Mesenteric fat pad (tissue), 1 donor: ENCODE measurements around the gene BANP. TPM values are rescaled to one million over a fixed set of nuclear protein-coding genes. Genes with fewer than 3 reads are reported as not detected.
"Not testable (repeated sequence)": the region's sequence is repeated elsewhere in the genome, so short reads cannot be mapped to it uniquely, and the experiment has no call there.

Experiments
- DNase-seq: peaks from one replicate; pipeline ENCODE4 v3.0.0-alpha.2; 2020; ENCODE audit warnings: low spot score
- total RNA-seq: library from RNA; stranded (reverse); fragmentation: NEBNext Ultra II Directional; extraction: Animal tissue kit (Norgen Biotek cat#: 25700); gene quantifications from one replicate; pipeline ENCODE4 v1.2.1, GENCODE V29; 2021
- donor health status: DM: yes; HTN: yes; CAD: no.

BANP gene
- total RNA-seq, 1 donor from 2014 or later = 28.8 TPM

DNA sequence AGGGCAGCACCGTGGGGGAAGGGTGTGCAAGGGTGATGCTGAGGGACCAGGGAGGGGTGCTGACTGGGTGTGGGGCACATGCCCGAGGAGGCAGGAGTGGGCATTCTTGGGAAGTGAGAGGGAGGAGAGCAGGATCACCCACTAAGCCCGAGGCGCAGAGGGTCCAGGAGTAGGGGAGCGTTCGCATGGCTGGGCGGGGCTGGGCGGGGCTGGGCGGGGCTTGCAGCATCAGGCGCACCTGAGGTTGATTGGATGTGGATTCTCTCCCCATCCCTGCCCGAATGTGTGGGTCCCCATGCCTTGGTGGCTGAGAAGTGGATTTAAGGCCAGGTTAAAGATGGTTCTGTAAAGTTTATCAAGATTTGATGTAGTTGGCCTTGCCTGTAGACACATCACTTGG lies 14.2 kb downstream of the BANP start:
- no peak for DNase-seq

DNA sequence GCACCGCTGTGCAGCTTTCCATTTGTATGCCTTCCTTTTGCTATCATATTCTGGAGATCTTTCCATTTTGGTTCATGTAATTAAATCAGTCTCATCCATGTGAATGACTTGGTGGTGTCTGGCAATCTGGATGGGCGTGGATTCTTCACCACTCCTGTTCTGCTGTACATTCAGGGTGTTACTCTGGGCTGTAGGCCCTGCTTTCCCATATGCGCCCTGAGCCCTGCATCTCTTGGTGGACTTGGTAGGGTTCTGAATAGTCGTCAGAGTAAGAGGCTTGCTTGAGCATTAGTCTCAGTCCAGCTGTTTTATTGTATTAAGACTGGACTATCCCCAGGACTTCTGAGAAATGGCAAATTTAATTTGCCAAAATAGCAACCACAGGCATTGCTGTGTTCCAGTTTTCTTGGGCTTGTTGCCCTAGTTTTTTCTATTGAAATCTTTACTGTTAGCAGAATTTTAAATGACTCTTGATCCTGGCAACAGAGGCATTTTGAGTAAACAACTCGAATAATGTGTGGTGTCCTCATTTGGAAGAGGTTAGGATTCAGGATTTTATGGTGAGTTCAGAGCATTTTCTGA lies 14.9 kb downstream of the BANP start:
- DNase-seq = no peak

DNA sequence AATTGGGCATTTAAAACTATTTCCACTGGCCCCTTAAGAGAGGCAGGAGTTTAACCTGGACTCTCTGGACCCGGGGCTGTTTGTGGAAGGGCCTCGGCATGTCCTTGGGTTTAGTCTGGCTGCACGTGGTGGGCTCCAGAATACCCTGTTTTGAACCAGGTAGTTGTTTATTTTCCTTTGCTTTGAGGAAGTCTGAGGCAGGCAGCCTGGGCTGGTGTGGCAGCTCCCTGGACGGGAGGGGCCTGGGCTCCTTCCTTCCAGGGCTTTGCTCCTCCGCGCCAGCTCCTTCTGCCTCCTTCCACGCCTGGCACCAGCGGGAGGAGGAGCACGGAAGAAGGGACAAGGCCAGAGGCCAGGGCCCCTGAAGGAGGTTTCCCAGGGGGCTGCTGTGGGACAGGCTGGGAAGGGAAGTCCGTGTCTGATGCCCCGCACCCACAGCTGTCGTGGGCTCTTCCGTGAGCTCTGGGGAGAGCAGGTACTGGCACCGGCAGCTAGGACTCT lies 15.5 kb downstream of the BANP start:
- no peak for DNase-seq

DNA sequence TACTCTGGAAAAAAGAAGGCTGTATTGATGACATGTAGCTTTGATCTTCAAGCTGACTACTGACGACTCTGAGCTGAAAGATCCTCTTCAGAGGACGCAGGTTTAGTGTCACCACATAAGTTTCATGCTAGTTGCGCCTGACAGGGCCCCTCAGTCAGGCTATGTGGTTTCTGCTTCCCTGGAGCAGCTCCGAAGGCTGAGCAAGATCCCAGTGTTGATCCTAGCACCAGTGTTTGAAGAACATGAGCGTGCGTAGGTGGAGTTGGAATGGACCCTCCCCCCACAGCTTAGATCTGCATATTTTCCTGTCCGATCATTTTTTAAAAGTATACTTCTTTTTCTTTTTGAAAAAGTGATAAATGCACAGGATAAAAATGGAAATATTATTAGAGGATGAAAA lies 17.3 kb downstream of the BANP start:
- DNase-seq = no peak

DNA sequence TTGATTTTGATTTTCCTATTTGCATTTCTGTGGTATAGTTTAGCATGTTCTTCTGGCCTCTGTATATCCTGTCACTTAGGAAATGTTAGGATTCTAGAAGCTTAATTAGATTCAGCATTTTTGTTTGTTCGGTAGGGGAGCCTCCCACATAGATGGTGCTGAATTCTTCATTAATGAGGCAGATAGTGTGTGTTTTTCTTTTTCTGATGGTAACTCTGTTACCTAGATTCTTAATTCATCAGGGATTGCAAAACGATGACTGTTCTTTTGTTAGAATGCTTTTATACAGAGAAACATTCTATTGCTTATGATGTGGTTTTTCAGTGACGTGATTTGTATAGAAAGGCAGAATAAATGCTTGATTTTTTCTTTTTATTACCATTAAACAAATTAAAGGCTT lies 19.0 kb downstream of the BANP start:
- DNase-seq = no peak

DNA sequence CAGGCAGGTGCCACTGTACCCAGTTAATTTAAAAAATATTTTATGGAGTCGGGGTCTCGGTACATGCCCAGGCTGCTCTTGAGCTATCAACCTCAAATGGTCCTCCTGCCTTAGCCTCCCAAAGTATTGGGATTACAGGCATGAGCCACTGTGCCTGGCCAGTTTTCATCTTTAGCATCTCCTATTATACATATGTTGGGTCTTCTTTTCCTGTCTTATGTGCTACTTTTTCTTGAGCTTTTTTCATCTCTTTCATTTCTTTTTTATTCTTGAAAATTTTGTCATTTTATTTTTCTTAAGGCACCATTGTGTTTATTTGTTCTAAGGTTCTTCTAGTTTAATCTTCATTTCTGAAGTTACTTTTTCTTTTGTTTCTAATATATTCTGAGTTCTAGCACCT lies 20.7 kb downstream of the BANP start:
- no peak for DNase-seq

DNA sequence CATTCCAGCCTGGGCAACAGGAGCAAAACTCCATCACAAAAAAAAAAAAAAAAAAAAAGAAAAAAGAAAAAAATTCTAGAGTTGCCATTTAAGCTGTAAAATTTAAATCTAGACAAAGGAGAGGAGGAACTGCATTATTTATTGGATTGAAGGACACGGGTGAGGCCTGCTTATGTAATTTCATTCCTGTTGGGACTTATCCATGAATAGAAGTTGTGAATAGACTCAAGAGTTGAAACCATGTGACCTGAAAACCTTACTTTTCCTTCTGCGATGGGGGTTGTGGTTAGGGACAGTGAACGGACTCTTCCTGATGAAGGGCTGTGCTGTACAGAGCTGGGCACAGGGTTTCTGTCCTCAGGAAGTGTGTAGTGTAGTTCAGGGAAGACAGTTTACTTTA lies 22.5 kb downstream of the BANP start:
- DNase-seq = no peak

DNA sequence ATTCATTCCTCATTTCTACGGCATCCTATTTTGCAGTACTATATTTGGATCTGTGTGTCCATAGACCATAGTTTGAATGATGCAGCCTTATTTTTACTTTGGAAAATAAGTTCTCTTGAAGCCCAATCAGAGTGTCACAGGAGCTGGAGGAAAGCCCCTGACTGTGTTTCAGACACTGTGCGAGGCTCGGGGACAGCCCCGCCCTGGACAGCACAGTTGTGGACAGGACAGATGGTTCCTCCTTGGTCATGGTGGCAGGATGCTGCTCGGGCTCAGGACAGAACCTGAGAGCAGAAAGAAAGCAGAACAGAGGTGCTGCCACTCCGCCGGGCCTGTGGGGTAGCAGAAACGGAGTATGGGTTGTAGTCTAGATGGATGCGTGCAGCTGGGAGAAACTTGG lies 22.9 kb downstream of the BANP start:
- no peak for DNase-seq

DNA sequence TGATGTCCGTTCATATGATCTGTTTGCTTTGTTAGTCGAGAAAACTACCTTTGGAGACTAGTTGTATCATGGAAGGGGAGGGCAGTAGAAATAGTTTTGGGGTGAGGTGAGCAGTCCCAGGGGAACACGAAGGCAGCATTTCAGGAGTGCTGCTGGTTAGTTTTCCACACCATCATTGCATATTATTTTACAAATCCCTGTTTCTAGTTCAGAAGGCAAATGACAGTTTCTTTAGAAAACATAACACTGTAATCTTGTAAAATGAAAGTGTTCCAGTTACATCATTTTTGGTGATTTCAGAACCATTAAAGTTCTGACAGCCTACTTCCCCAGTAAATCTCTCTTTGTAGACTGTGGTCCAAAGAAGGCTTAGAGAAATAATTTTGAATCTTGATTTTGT lies 25.4 kb downstream of the BANP start:
- DNase-seq = no peak

DNA sequence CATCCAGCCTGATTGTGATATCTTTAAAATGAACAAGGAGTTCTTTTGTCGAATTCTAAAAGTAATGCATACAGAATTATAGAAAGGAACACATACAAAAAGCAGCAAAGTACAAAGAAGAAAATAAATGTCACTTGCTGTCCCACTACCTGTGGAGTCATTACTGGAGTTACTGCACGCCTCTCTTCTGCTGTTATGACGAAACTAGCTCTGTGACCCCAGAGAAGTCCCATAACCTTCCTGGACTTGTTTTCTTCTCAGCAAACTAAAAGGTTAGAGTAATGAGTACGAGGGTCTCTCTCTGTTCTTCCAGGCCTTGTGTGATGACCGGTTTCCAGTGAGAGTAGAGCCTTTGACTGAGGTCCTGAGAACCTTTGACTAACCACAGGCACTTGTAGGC lies 26.9 kb downstream of the BANP start:
- DNase-seq = no peak

DNA sequence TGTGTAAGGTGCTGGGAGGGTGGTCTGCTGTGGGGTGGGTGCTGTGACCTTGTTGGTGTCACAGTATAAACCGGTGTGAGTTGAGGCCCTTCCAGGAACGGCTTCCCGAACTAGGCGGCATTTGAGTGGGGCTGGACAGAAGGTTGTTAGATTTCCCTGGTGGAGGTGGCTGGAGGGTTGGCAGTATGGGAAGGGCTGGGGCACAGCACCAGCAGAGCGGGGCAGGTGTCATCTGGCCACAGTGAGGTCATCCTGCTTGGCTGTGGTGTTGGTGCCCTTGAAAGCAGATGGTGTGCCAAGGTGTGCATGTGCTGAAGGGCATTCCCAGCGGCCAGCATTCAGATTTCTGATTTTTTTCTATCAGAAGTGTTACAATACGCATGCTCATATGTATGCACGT lies 28.1 kb downstream of the BANP start:
- DNase-seq = no peak

DNA sequence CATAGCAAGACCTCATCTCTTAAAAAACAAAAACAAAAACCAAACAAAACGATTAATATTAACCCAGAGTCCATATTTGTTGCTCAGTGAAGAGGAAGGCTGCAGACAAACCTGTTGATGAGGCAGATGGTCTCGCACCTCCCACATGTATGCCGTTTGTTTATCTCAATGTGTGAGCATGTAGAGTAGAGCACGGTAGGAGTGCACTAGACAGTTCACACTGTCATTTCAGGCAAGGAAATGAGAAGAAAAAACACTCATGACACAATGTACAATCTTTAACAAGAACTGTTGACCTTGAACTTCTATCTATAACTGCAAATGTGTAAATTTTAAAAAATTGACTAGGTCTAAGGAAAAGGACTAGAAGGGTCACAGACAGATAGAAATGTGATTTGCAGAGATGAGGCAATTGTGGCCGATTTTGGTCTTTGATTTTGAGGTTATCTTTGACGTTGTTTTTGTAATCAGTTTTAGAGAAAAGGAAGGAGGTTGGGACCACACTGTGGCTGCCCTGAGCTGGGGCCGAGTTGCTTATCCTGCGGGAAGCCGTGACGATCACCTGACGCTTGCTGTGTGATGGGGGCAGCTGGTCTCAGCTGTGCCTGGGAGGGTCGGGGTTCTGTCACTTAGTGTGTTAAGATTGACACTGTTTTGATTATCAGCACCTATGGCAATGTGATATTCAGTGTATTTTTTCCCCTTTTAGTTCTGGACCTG lies 28.8 kb downstream of the BANP start:
- not testable (repeated sequence) for DNase-seq

DNA sequence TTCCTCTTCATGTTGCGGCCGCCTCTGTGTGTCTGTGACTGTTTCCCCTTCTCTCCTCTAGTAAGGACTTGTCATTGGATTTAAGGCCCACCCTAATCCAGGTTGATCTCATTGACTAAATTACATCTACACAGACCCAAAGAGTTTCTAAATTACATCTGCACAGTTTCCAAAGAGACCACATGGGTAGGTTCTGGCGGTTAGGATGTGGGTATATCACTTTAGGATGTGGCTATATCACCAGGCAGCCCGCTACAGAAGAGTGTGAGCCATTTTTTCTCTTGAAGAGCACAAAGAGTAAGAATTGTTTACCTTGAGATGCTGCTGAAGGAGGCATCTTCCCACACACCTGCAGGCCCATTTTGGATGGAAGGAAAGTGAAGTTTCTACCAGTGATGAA lies 30.1 kb downstream of the BANP start:
- not testable (repeated sequence) for DNase-seq

DNA sequence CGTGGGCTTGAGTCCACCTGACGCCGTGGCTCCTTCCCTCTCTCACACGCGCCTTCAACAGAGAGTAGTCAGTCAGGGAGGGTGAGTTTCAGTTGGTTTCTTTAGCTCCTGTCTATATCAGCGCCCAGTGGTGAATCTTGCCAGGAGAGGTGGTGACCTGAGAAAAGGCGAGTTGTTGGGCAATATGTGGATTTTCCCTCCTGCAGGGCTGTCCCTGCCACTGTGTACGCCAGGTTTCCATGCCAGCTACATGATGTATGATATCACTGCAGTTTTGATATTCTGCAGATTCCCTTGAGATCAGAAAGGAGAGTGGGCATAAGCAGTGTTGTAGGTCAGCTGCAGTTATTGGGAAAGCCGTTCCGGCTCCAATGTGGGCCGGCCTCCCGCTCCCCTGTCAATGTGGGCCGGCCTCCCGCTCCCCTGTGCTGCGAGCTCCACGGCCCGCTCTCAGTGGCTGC lies 31.4 kb downstream of the BANP start:
- DNase-seq = no peak

DNA sequence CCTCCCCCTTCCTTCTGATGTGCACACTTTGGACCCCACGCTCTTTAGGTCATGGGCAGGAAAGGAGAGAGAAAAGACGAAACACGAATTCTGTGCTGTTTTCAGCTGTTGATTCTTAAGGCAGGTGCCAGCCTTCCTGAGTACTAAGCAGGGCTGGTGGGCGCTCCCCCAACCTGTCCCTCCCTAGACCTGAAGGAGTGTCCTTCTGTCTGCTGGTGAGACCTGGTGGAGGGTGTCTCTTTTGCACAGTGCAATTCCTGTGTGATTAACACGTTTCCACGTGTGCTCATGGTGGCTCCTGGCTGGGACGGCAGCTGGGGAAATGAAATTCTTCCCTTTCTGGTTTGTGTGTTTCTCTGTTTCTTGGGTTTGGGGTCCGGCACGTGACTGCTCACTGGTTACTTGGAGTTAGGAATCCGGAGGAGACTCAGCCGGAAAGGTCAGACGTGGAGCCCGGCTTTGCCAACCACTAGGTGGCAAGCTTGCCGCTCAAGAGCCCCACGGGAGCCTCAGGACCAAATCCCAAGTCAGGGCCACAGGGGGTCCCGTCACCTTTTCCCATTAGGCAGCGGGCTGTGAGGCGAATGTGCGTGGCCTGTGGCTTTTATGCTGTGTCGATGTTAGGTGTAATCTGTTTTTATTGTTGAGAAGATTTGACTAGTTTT lies 32.0 kb downstream of the BANP start:
- DNase-seq = not testable (repeated sequence)

DNA sequence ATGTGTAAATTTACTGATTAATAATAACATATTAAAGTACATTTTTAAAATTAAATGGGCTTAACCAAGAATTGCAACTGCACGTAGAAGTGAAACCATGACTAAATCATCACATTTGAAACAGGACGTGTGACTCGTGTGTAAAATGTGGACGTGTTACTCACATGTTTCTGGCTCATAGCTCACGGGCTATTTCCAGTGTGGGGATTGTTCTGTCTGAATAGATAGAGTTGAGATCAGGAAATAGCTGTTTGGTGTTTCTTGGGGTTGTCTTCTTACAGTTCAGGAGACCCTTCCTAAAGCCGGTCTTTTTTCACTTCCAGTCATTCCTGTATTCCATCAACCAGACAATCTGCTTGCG lies 32.5 kb downstream of the BANP start:
- not testable (repeated sequence) for DNase-seq

DNA sequence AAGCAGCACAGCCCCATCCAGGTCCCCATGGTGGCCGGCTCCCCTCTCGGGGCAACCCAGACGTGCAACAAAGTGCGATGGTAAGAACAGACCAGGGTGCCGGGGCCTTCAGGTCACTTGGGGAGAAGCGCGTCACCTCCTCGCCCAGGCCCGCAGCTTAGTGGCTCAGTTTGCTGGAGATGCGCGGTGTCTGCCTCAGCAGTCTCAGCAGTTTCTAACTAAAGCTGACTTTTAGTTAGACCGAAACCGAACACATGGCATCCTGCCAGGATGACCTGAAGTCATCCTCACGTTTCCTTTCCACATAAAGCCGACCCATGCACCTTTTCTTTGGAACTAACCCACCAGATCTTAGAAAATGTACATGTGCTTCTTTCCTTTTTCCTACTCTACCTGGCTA lies 32.9 kb downstream of the BANP start:
- not testable (repeated sequence) for DNase-seq

DNA sequence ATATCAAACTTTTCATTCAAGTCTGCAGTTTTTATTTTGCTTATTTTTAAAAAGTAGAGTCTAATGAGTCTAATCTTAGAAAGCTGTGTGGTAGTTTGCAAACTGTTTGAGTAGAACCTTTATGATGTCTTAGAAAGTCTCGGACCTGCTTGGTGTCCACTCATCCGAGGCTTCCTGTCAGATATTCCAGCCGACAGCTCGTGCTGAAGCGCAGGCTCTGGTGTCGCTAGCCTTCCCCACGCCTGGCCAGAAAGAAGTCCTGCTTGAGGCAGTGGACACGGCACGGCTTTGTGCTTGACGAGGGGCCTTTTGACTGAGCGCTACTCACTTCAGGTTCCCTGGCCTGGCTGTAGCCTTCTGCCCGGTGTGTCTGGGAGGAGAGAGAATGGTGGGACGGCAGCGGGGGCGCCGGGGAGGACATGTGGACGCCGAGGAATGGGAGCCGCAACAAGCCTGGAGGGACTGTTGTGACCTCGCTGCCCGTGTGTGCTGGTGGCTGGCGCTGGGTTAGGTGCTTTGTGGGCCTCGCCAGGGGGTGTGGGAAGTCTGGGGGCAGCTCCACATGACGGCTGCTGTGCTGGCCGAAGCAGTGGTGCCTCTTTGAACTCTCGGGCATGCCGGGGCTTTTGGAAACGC lies 33.5 kb downstream of the BANP start:
- DNase-seq = no peak

DNA sequence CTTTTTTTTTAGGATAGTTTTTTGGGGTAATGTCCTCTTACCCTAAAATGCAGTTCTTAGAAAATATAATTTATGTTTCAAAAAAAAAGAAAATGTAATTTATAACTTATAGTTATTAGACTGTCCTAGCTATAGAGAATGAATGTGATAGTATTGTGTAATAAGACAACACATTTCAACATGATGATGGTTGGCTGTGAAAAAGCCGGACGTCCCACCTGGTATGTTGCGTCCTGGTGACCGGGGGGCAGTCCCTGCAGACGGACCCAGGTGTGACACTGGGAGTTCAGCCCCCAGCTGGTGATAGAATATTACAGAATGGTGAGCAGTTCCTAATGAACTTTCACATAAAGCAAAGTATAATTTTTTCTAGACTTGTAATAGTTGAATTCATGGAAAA lies 34.3 kb downstream of the BANP start:
- DNase-seq = not testable (repeated sequence)

DNA sequence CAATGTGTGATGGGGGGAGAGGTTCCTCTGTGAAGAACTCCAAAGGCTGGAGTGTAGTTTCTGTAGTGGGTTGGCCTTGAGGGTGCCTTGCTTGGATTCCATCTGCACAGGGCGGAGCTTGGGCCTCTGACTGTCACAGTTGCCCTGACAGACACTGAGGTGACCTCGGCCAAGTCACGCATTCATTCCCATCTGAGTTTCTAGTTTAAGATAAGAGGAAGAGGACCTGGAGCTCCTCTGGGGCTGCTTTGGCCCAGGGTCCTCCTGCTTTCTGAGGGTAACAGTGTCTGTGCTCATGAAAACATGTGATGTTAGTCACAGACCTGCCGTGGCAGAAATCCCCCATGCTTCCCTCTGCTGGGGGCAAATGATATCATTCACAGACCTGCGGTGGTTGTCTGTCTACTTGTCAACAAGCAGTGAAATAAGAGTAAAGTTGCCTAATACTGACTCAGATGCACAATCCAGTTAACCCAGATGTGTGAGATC lies 35.2 kb downstream of the BANP start:
- not testable (repeated sequence) for DNase-seq

DNA sequence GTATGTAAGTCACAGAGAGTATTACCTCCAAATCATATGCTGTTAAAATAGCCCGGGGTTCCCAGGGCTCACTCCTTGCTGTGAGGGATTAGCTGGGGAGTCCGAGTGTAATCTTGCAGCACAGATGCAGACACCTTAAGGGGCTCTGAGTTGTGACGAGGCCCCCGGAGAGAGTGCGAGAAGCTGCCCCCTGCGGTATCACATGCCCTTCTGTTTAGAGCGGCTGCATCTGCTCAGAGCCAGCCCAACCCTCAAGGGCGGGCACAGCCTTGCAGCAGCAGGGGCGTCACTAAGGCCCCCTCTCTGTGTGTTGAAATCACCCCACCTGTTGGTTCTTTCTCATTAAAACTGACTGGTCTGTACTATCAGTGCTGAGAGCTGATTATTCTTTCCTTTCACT lies 37.4 kb downstream of the BANP start:
- DNase-seq = not testable (repeated sequence)

DNA sequence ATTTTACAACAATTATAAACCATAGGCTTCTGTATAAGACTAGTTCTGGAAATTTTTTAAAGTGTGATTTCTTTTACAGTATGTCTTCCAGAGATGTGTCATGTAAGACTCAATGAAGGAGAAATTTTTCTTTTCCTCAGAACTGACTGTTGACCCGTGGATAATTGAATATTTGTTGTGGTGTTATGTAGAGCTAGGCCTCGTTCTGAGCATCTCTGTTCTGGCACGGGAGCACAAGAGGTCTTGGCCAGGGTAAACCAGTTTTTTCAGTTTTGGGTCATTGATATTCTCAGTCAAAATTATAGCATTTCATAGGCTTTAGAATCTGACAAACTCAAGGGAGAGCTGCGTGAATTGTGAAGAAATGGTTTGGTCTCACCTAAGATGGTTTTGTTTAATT lies 39.0 kb downstream of the BANP start:
- DNase-seq = not testable (repeated sequence)
